Endothelial cell of umbilical vein (primary cell): Measurements from ENCODE around the gene AS3MT. TPM values are rescaled to one million over a fixed set of nuclear protein-coding genes. Genes with fewer than 3 reads are reported as not detected.

Source experiments
- BruUV-seq: library from RNA; stranded (reverse); fragments of 400-500 nt; replicated peaks from 2 replicates; lab custom pipeline; 2021; lab: Mats Ljungman, UMichigan
- CTCF ChIA-PET: fragments of 300-600, 350-600 bp; sonication (Branson Sonifier 250); formaldehyde crosslinking; loops from one replicate; lab custom pipeline; 2021; ENCODE audit warnings: antibody characterized with exemption, inconsistent platforms; lab: Charles Lee
- POLR2A ChIA-PET: fragments of 300-600, 350-600 bp; sonication (Branson Sonifier 250); formaldehyde crosslinking; loops from one replicate; lab custom pipeline; 2021; ENCODE audit warnings: antibody characterized with exemption, inconsistent platforms; lab: Charles Lee
- DNase-seq: peaks from one replicate; pipeline ENCODE4 v3.0.0-alpha.2; 2011; ENCODE audit warnings: low read depth, low spot score
- FAIRE-seq: peaks from 2 replicates; lab custom pipeline; 2011; peaks lifted over from hg19 to GRCh38; lab: Jason Lieb, UNC
- H2AFZ ChIP-seq: 2 replicates; pipeline ENCODE4 v1.6.0; 2012; ENCODE audit warnings: low read depth, low read length, control low read depth, inconsistent platforms
- H3K27ac ChIP-seq: 2 replicates; pipeline ENCODE4 v1.5.1; 2011; ENCODE audit warnings: low read depth, mild to moderate bottlenecking, control low read depth, low read length, moderate library complexity; ENCODE audit not compliant: insufficient read depth
- H3K27me3 ChIP-seq, 2 experiments: 2 replicates each; pipeline versions ENCODE4 v1.6.0 to v1.6.1; 2011; ENCODE audit warnings: low read length in 2 of 2, mixed read lengths in 1 of 2; ENCODE audit not compliant: control insufficient read depth in 2 of 2, insufficient read depth in 2 of 2
- H3K36me3 ChIP-seq, 2 experiments: 2 replicates in 1 of 2; 3 replicates in 1 of 2; pipeline ENCODE4 v1.5.1; 2011; ENCODE audit warnings: low read length in 2 of 2, mild to moderate bottlenecking in 1 of 2, moderate library complexity in 1 of 2; ENCODE audit not compliant: control insufficient read depth in 2 of 2, insufficient read depth in 2 of 2; ENCODE audit errors: extremely low read depth in 1 of 2
- H3K4me1 ChIP-seq: 3 replicates; pipeline ENCODE4 v1.5.1; 2011; ENCODE audit warnings: mild to moderate bottlenecking, low read length; ENCODE audit not compliant: control insufficient read depth, insufficient read depth; ENCODE audit errors: extremely low read depth
- H3K4me2 ChIP-seq: 2 replicates; pipeline ENCODE4 v1.6.1; 2011; ENCODE audit warnings: low read length, control low read depth, mixed read lengths; ENCODE audit not compliant: insufficient read depth
- H3K4me3 ChIP-seq, 3 experiments: fragments of 200-600 bp in 1 of 3; sonication (generic), shearing (Covaris generic) in 1 of 3; replicated peaks in 1 of 3; 2 replicates each; pipeline ENCODE4 v1.5.1; 2011 to 2016; ENCODE audit warnings: control low read depth in 3 of 3, low read length in 3 of 3, mild to moderate bottlenecking in 2 of 3, inconsistent platforms in 1 of 3, low read depth in 1 of 3, moderate library complexity in 1 of 3; ENCODE audit not compliant: insufficient read depth in 1 of 3
- H3K79me2 ChIP-seq: 2 replicates; pipeline ENCODE4 v1.6.0; 2012; ENCODE audit warnings: low read length, inconsistent platforms; ENCODE audit not compliant: control insufficient read depth, insufficient read depth
- H3K9ac ChIP-seq: replicated peaks from 2 replicates; pipeline ENCODE3; 2011; ENCODE audit warnings: low read length, control low read depth; ENCODE audit not compliant: insufficient read depth; ENCODE audit errors: extremely low read depth
- H3K9me1 ChIP-seq: replicated peaks from 3 replicates; pipeline ENCODE4 v1.6.0; 2011; ENCODE audit warnings: mild to moderate bottlenecking, low read length; ENCODE audit not compliant: control insufficient read depth, insufficient read depth; ENCODE audit errors: extremely low read depth
- H3K9me3 ChIP-seq: replicated peaks from 2 replicates; pipeline ENCODE4 v1.5.1; 2012; ENCODE audit warnings: low read length, inconsistent platforms; ENCODE audit not compliant: control insufficient read depth, insufficient read depth
- H4K20me1 ChIP-seq: replicated peaks from 2 replicates; pipeline ENCODE3; 2011; ENCODE audit warnings: mild to moderate bottlenecking, low read length; ENCODE audit not compliant: control insufficient read depth, insufficient read depth; ENCODE audit errors: extremely low read depth
- EZH2 ChIP-seq: IDR thresholded peaks from 2 replicates; pipeline ENCODE4 v1.6.1; 2012; ENCODE audit warnings: borderline replicate concordance, low read depth, mild to moderate bottlenecking, moderate library complexity, low read length, inconsistent platforms; ENCODE audit not compliant: severe bottlenecking
- FOS ChIP-seq: IDR thresholded peaks from 2 replicates; pipeline ENCODE4 v1.6.1; 2011; ENCODE audit warnings: mild to moderate bottlenecking, low read length, moderate library complexity, borderline replicate concordance; ENCODE audit not compliant: insufficient read depth
- GATA2 ChIP-seq: IDR thresholded peaks from 2 replicates; pipeline ENCODE4 v1.7.0; 2011; ENCODE audit warnings: low read depth, mild to moderate bottlenecking, moderate library complexity, mixed read lengths, low read length; ENCODE audit not compliant: insufficient read length, insufficient read depth
- JUN ChIP-seq: IDR thresholded peaks from 2 replicates; pipeline ENCODE4 v1.6.1; 2011; ENCODE audit warnings: borderline replicate concordance, low read depth; ENCODE audit not compliant: insufficient read length, insufficient read depth
- MYC ChIP-seq: IDR thresholded peaks from one replicate; pipeline ENCODE4 v1.6.1; 2011; ENCODE audit warnings: mild to moderate bottlenecking, low read depth, low read length
- POLR2A ChIP-seq: IDR thresholded peaks from 2 replicates; pipeline ENCODE4 v1.6.1; 2012; ENCODE audit warnings: low read depth, mild to moderate bottlenecking, control low read depth, low read length
- POLR2AphosphoS5 ChIP-seq: IDR thresholded peaks from 2 replicates; pipeline ENCODE4 v1.6.1; 2012; ENCODE audit warnings: low read depth, mild to moderate bottlenecking, control low read depth, low read length, moderate library complexity; ENCODE audit not compliant: insufficient read depth
- dilution Hi-C: fragments of 300-500 bp; cut with MboI; formaldehyde crosslinking; loops from one replicate; pipeline ENCODE4 v1.15.0; 2019; ENCODE audit warnings: low sequenced_read_pairs; ENCODE audit not compliant: extremely low pct_ligation_motif_present
- intact Hi-C: fragments of 100-400 bp; cut with micrococcal nuclease; formaldehyde crosslinking; loops from one replicate; pipeline ENCODE4 v1.10.0; 2022
- polyA plus RNA-seq, 4 experiments: library from polyadenylated mRNA; depleted of rRNA in 3 of 4; stranded (reverse) in 3 of 4; unstranded in 1 of 4; fragments of >200 nt; gene quantifications; 2 replicates each; pipeline versions ENCODE4 v1.2.1 to v1.2.3, GENCODE V29; 2011 to 2012; ENCODE audit warnings: missing spikeins in 1 of 4
- total RNA-seq: library from RNA; stranded (reverse); gene quantifications from 2 replicates; pipeline ENCODE4 v1.2.3, GENCODE V29; 2021
- TF ChIP-seq, protein P1 (sequence below), 2 donors: IDR thresholded peaks; 1 replicate in 1 of 2; 2 replicates in 1 of 2; pipeline ENCODE4 v1.5.1; 2011; ENCODE audit warnings: low read length in 2 of 2, mild to moderate bottlenecking in 2 of 2, moderate library complexity in 2 of 2, control low read depth in 1 of 2, inconsistent platforms in 1 of 2, low read depth in 1 of 2; ENCODE audit not compliant: insufficient read depth in 1 of 2; ENCODE audit errors: extremely low read depth in 1 of 2
- TF ChIP-seq, protein P2 (sequence below): IDR thresholded peaks from 2 replicates; pipeline ENCODE4 v1.6.1; 2011; ENCODE audit not compliant: insufficient read depth, insufficient read length

The AS3MT gene
- total and polyA plus RNA-seq, 2 donors (not counting 3 experiments of a cell fraction or from before 2014, with no cell fraction given): 1.0 TPM; not detected in 1

DNA sequence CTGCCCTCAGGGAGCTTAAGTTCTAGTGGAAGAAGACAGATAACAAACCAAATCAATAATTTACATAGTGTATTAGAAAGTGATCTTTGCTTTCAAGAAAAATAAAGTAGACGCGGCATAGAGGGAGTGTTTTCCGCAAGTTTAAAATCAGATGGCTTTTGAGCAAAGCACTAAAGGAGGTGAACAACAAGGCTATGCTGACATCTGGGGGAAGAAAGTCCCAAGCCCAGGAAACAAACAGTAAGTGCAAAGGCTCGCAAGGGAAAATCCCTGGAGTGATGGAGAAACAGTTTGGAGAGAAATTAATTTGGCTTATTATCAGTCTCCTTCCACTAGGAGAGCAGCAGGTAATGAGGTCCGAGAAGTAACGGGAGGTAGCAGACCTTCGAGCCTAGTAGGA, 46.9 kb downstream of the AS3MT start:
- H3K9me1 ChIP-seq: no peaks in the 10 kb centered on the region
- H3K9me3 ChIP-seq: no peaks in the 10 kb centered on the region
- intact Hi-C loops: loop anchor here (2.0 to 5.0 kb wide), 3 partner anchors 174 to 277 kb away; partner anchors contain the start of genes NT5C2 and WBP1L
- H3K27ac ChIP-seq: no peak overlapping the region
- dilution Hi-C loops: no loop called here
- FAIRE-seq (no peak), DNase-seq (no peak)
- H2AFZ ChIP-seq: no peak overlapping the region
- H3K4me3 ChIP-seq: no peak overlapping the region
- H3K9ac ChIP-seq: no peak overlapping the region
- POLR2A ChIA-PET: no interaction called here
- peaks cover 15 to 17% of the 10 kb centered on the region in 2 experiments for H3K27me3 ChIP-seq
- CTCF ChIA-PET: interaction anchor here (0.8 to 8.5 kb wide), 10 partner anchors 14 to 418 kb away, joined by 3 to 211 read pairs (median 16); partner anchors contain the start of genes CYP17A1 and RPEL1
- no TSS peak for BruUV-seq
- H4K20me1 ChIP-seq: no peaks in the 10 kb centered on the region
- TF ChIP-seq GATA2: no peak
- TF ChIP-seq FOS: no peak
- no peak for TF ChIP-seq POLR2AphosphoS5
- TF ChIP-seq JUN: no peak
- no peak for TF ChIP-seq POLR2A
- TF ChIP-seq, protein P1, sequence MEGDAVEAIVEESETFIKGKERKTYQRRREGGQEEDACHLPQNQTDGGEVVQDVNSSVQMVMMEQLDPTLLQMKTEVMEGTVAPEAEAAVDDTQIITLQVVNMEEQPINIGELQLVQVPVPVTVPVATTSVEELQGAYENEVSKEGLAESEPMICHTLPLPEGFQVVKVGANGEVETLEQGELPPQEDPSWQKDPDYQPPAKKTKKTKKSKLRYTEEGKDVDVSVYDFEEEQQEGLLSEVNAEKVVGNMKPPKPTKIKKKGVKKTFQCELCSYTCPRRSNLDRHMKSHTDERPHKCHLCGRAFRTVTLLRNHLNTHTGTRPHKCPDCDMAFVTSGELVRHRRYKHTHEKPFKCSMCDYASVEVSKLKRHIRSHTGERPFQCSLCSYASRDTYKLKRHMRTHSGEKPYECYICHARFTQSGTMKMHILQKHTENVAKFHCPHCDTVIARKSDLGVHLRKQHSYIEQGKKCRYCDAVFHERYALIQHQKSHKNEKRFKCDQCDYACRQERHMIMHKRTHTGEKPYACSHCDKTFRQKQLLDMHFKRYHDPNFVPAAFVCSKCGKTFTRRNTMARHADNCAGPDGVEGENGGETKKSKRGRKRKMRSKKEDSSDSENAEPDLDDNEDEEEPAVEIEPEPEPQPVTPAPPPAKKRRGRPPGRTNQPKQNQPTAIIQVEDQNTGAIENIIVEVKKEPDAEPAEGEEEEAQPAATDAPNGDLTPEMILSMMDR (IDR thresholded peaks at IDR 0.05; ENCODE audit: extremely low read depth in 1 of 2, insufficient read depth in 1 of 2, low read depth in 1 of 2, low read length in 2 of 2): no peak
- TF ChIP-seq EZH2: no peak
- TF ChIP-seq, protein P2, sequence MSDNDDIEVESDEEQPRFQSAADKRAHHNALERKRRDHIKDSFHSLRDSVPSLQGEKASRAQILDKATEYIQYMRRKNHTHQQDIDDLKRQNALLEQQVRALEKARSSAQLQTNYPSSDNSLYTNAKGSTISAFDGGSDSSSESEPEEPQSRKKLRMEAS: no peak
- no peak for TF ChIP-seq MYC
- peaks cover 10% of the 10 kb centered on the region for H3K4me1 ChIP-seq
- H3K4me2 ChIP-seq: no peak overlapping the region
- no peaks in the 10 kb centered on the region for H3K79me2 ChIP-seq
- no peaks in the 10 kb centered on the region for H3K36me3 ChIP-seq
